ENCODE data around the gene ATAD1. TPM values are rescaled to one million over a fixed set of nuclear protein-coding genes. Genes with fewer than 3 reads are reported as not detected.

Gene ATAD1
- total and polyA plus RNA-seq, 2 experiments from 2014 or later: 47.4 to 82.5 TPM

DNA sequence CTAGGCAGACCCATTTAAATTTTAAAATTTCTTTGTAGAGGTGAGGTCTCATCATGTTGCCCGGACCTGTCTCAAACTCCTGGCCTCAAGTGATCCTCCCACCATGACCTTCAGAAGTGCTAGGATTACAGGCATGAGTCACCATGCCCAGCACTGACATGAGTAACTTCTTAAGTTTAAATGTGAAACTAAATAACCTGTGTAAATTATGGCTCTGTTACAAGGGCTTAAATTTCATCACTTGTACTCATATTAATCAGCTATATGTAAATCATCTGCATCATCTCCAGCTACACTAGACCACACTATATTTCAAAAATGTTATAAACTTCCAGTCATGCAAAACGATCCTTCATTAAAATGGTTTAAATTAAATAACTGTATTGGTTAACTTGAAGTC is 56.1 kb downstream of the ATAD1 start:
- Histone ChIP-seq H3K4me1 (ENCODE audit: low read depth) (no peaks in the 10 kb centered on the region), H3K4me3 (no peak overlapping the region), H3K27me3 (no peaks in the 10 kb centered on the region), H3K9me3 (ENCODE audit: low read depth) (no peaks in the 10 kb centered on the region), H3K36me3 (peaks cover 26% of the 10 kb centered on the region), H3K27ac (no peak overlapping the region)
- peak in 1 of 2 donors; percentile 69 for DNase-seq (ENCODE audit: low read depth in 1 of 2, low spot score in 1 of 2)
- no peak for TF ChIP-seq CTCF (IDR thresholded peaks at IDR 0.05; ENCODE audit: low read depth, low read length)

DNA sequence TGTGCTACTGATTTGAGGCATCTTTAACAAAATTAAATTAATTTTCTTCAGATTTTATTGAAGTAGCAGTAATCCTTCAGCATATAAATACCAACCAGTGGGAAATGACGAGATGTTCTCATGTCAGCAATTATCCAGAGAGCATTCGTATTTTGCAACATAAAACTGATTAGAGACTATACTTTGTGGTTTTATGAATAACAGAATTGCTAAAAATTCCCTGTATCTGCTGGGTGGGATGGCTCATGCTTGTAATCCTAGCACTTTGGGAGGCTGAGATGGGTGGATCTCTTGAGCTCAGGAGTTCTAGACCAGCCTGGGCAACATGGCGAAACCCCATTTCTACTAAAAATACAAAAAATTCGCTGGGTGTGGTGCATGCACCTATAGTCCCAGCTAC is 56.9 kb downstream of the ATAD1 start:
- Histone ChIP-seq H3K4me3 (no peak overlapping the region), H3K4me1 (ENCODE audit: low read depth) (no peaks in the 10 kb centered on the region), H3K9me3 (ENCODE audit: low read depth) (no peaks in the 10 kb centered on the region), H3K27me3 (no peaks in the 10 kb centered on the region), H3K36me3 (peaks cover 30% of the 10 kb centered on the region), H3K27ac (no peak overlapping the region)
- TF ChIP-seq CTCF (IDR thresholded peaks at IDR 0.05; ENCODE audit: low read depth, low read length): no peak
- peak in 1 of 2 donors; percentile 77 for DNase-seq (ENCODE audit: low read depth in 1 of 2, low spot score in 1 of 2)

DNA sequence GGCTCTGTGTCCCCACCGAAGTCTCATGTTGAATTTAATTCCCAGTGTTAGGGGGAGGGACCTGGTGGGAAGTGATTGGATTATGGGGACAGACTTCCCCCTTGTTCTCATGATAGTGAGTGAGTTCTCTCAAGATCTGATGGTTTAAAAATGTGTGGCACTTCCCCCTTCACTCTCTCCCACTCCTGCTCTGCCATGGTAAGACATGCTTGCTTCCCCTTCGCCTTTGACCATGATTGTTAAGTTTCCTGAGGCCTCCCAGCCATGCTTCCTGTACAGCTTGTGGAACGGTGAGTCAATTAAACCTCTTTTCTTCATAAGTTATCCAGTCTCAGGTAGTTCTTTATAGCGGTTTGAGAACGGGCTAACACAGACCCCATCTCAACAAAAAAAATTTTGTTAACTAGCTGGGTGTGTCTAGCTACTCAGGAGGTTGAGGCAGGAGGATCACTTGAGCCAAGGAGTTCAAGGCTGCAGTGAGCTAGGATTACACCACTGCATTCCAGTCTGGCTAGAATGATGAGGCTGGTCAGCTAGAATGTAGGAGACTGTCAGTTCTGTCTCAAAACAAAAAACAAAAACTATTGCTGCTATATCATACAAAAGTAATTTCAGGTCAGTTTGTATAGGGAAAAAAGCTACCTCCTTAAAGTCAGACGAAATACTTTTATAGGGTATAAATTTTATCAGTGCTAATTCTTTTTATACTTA is 57.7 kb downstream of the ATAD1 start:
- no peaks in the 10 kb centered on the region for H3K9me3 ChIP-seq (ENCODE audit: low read depth)
- no peaks in the 10 kb centered on the region for H3K27me3 ChIP-seq
- no peak for TF ChIP-seq CTCF (IDR thresholded peaks at IDR 0.05; ENCODE audit: low read depth, low read length)
- DNase-seq (ENCODE audit: low read depth in 1 of 2, low spot score in 1 of 2): peak in 1 of 2 donors; percentile 47
- no peak overlapping the region for H3K4me3 ChIP-seq
- H3K36me3 ChIP-seq: peaks cover 30% of the 10 kb centered on the region
- no peaks in the 10 kb centered on the region for H3K4me1 ChIP-seq (ENCODE audit: low read depth)
- H3K27ac ChIP-seq: no peak overlapping the region

DNA sequence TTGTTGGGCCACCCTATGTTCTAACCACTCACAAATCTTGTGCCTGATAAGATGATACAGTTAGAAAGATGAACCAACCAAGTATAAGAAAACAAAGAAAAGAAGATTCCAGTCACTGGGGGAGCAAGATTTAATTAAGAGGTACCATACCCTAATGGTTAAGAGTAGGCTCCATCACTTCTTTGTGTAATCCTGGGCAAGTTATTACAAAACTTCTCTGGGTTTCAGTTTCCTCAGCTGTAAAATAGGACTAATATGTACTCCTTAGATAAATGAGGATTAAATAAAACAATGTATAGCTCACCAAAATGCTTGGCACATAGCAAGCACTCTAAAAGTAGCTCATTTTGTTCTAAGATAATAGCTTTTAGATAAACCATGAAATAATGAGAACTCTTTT is 58.5 kb downstream of the ATAD1 start:
- H3K36me3 ChIP-seq: peaks cover 34% of the 10 kb centered on the region
- TF ChIP-seq CTCF (IDR thresholded peaks at IDR 0.05; ENCODE audit: low read depth, low read length): no peak
- H3K4me3 ChIP-seq: no peak overlapping the region
- H3K27me3 ChIP-seq: no peaks in the 10 kb centered on the region
- no peak overlapping the region for H3K27ac ChIP-seq
- no peaks in the 10 kb centered on the region for H3K4me1 ChIP-seq (ENCODE audit: low read depth)
- no peak for DNase-seq (ENCODE audit: low read depth in 1 of 2, low spot score in 1 of 2)
- H3K9me3 ChIP-seq (ENCODE audit: low read depth): no peaks in the 10 kb centered on the region

DNA sequence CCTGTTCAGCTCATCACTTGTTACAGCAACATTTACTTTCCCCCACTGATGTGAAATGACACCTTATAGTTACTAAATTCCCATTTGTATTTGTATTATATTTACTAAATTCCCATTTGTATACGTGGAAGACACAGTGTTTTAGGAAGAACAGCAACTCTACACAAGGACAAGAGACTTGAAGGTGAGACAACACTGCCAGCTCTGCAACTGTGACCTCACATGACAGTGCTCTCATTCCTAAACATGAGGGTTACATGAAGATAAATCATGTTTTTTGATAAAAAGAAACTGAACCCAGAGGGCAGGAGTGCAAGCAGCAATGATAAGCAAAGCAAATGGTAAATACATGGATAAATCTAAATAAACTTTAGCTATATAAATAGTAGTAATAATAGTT is 60.3 kb downstream of the ATAD1 start:
- H3K27me3 ChIP-seq: no peaks in the 10 kb centered on the region
- H3K4me1 ChIP-seq (ENCODE audit: low read depth): no peaks in the 10 kb centered on the region
- H3K27ac ChIP-seq: no peak overlapping the region
- H3K36me3 ChIP-seq: peaks cover 49% of the 10 kb centered on the region
- H3K4me3 ChIP-seq: no peak overlapping the region
- no peak for TF ChIP-seq CTCF (IDR thresholded peaks at IDR 0.05; ENCODE audit: low read depth, low read length)
- no peak for DNase-seq (ENCODE audit: low read depth in 1 of 2, low spot score in 1 of 2)
- no peaks in the 10 kb centered on the region for H3K9me3 ChIP-seq (ENCODE audit: low read depth)
